ENCODE results near the gene S100A13.
"Not testable (repeated sequence)": the region's sequence is repeated elsewhere in the genome, so short reads cannot be mapped to it uniquely, and the experiment has no call there.

Gene S100A13

GRCh38 chr1:153583514-153583913, 43.8 kb downstream of the S100A13 start:
- not testable (repeated sequence) for H3K4me3 Mint-ChIP-seq; ATAC-seq; DNase-seq (ENCODE audit: low spot score in 2 of 2); H3K4me1 Mint-ChIP-seq; H3K9me3 Mint-ChIP-seq; H3K36me3 Mint-ChIP-seq; H3K27ac Mint-ChIP-seq

GRCh38 chr1:153582836-153583235, 44.5 kb downstream of the S100A13 start:
- not testable (repeated sequence) for H3K4me1 Mint-ChIP-seq; H3K36me3 Mint-ChIP-seq; H3K27ac Mint-ChIP-seq; DNase-seq (ENCODE audit: low spot score in 2 of 2); H3K4me3 Mint-ChIP-seq; ATAC-seq; H3K9me3 Mint-ChIP-seq

- Mint-ChIP-seq H3K27ac (no peak overlapping the region), H3K4me3 (no peak overlapping the region), H3K36me3 (no peaks in the 10 kb centered on the region)
Measured at GRCh38 chr1:153578936-153579335, 48.4 kb downstream of the S100A13 start.

DNA sequence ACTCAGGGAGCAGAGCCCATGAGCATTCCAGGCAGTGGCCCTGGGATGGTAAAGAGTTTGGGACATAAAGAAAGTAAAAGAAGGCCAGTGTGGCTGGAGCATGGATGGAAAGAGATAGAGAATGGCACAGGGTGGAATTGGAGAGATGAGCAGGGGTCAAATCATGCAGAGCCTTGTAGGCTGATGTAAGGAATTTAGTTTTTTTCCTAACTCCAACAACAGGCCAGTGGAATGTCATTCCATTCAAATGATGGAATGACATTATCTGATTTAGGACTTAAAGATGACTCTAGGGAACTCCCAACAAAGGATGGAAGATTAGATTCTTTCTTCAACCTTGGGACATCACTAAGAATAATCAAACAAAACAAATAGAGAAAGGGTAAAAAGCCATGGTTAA, 48.8 kb downstream of the S100A13 start:
- Mint-ChIP-seq H3K27ac (no peak overlapping the region), H3K36me3 (no peaks in the 10 kb centered on the region)
- DNase-seq (ENCODE audit: low spot score in 2 of 2) = no peak

More at GRCh38 chr1:153578936-153579335, 48.4 kb downstream of the S100A13 start:
- Mint-ChIP-seq H3K9me3 (no peaks in the 10 kb centered on the region), H3K4me1 (peaks cover 10% of the 10 kb centered on the region)
- DNase-seq (ENCODE audit: low spot score in 2 of 2) (no peak), ATAC-seq (no peak)

DNA sequence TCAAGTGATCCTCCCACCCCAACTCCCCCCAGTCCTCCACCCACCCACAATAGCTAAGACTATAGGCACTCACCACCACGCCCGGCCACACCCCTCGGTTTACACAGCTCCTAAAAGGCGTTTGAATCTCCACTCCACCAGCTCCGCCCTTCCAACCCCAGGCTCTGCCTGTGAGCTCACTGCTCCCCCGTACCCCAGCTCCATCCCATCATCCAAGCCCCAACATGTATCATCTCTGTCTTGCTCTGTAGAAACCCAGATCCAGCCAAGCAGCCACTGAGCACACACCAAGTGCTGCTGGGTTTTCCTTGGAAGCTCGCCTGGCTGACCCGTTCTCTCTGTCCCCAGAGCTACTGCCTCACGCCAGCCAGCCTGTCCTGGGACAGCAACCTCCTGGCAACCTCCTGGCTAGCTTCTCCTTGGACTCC, 49.7 kb downstream of the S100A13 start:
- peak overlapping the region; percentile 12 for H3K27ac Mint-ChIP-seq
- DNase-seq (ENCODE audit: low spot score in 2 of 2) (no peak), ATAC-seq (no peak)
- H3K4me1 Mint-ChIP-seq = peaks cover 16% of the 10 kb centered on the region
- H3K36me3 Mint-ChIP-seq = no peaks in the 10 kb centered on the region
- no peak overlapping the region for H3K4me3 Mint-ChIP-seq
- H3K9me3 Mint-ChIP-seq = no peaks in the 10 kb centered on the region

More for the DNA sequence above, 48.8 kb downstream of the S100A13 start:
- Mint-ChIP-seq H3K9me3 (no peaks in the 10 kb centered on the region), H3K4me1 (peaks cover 10% of the 10 kb centered on the region), H3K4me3 (no peak overlapping the region)
- ATAC-seq = no peak

- ATAC-seq (no peak), DNase-seq (ENCODE audit: low spot score in 2 of 2) (no peak)
- Mint-ChIP-seq H3K27ac (no peak overlapping the region), H3K36me3 (no peaks in the 10 kb centered on the region), H3K9me3 (no peaks in the 10 kb centered on the region), H3K4me1 (peaks cover 21% of the 10 kb centered on the region), H3K4me3 (no peak overlapping the region)
Measured at GRCh38 chr1:153577138-153577537, 50.2 kb downstream of the S100A13 start.

DNA sequence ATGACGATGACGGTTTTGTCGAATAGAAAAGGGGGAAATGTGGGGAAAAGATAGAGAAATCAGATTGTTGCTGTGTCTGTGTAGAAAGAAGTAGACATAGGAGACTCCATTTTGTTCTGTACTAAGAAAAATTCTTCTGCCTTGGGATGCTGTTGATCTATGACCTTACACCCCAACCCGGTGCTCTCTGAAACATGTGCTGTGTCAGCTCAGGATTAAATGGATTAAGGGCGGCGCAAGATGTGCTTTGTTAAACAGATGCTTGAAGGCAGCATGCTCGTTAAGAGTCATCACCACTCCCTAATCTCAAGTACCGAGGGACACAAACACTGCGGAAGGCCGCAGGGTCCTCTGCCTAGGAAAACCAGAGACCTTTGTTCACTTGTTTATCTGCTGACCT, 51.8 kb downstream of the S100A13 start:
- not testable (repeated sequence) for DNase-seq (ENCODE audit: low spot score in 2 of 2); H3K36me3 Mint-ChIP-seq; H3K27ac Mint-ChIP-seq; ATAC-seq; H3K4me3 Mint-ChIP-seq; H3K9me3 Mint-ChIP-seq
- H3K4me1 Mint-ChIP-seq = peaks cover 29% of the 10 kb centered on the region

DNA sequence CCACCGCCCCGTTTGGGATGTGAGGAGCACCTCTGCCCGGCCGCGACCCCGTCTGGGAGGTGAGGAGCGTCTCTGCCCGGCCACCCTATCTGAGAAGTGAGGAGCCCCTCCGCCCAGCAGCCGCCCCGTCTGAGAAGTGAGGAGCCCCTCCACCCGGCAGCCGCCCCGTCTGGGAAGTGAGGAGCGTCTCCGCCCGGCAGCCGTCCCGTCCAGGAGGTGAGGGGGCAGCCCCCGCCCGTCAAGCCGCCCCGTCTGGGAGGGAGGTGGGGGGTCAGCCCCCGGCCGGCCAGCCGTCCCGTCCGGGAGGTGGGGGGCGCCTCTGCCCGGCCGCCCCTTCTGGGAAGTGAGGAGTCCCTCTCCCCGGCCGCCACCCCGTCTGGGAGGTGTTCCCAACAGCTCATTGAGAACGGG, 52.2 kb downstream of the S100A13 start:
- ATAC-seq; H3K27ac Mint-ChIP-seq; H3K36me3 Mint-ChIP-seq; DNase-seq (ENCODE audit: low spot score in 2 of 2); H3K9me3 Mint-ChIP-seq; H3K4me3 Mint-ChIP-seq: not testable (repeated sequence)
- peaks cover 29% of the 10 kb centered on the region for H3K4me1 Mint-ChIP-seq

DNA sequence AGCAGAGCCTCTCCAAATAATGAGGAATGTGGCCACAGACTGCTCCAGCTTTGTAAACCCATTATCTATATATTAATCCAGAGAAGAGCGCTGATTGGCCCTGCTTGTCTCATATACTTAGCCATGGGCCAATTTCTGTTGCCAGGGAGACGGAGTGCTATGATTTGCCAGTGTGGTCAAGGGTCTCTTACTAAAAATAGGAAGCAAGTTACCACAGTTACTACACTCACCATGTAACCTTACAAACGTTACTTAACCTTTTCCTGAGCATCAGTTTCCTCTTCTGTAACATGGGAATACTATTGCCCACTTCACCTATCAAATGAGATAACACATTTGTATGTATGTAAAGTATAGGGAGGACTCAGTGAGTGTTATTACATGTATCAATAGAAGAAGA, 54.0 kb downstream of the S100A13 start:
- peak overlapping the region; percentile 21 for H3K4me3 Mint-ChIP-seq
- H3K27ac Mint-ChIP-seq = peak overlapping the region; percentile 32

DNA sequence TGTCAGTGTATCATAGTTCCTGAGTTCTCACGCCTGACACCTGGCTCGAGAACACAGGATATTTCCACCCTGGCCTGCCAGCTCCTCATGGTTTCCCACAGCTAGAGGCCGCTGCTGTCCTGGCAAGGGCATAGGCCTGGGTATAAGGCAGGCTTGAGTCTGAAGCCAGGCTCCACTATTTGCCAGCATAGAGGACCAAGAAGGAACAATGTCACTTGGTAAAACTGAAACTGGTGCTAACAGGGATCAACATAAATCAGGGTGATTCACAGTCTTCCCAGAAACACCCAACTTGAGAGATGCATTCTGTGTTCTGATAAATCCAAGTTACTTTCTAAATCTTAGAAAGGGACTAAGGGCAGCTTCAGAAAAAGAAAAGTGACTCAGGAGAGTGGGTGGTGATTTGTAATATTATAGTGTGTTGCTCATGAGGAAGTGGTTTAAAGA, 54.7 kb downstream of the S100A13 start:
- H3K9me3 Mint-ChIP-seq = no peaks in the 10 kb centered on the region
- H3K27ac Mint-ChIP-seq = peak overlapping the region; percentile 32
- ATAC-seq (peak; percentile 91), DNase-seq (ENCODE audit: low spot score in 2 of 2) (peak; percentile 25 to 75)
- H3K36me3 Mint-ChIP-seq = no peaks in the 10 kb centered on the region
- peaks cover 51% of the 10 kb centered on the region for H3K4me1 Mint-ChIP-seq
- peak overlapping the region; percentile 14 for H3K4me3 Mint-ChIP-seq

More for the DNA sequence above, 54.0 kb downstream of the S100A13 start:
- H3K4me1 Mint-ChIP-seq = peaks cover 45% of the 10 kb centered on the region
- no peaks in the 10 kb centered on the region for H3K36me3 Mint-ChIP-seq
- H3K9me3 Mint-ChIP-seq = no peaks in the 10 kb centered on the region
- ATAC-seq (no peak), DNase-seq (ENCODE audit: low spot score in 2 of 2) (no peak)

- no peak for DNase-seq (ENCODE audit: low spot score in 2 of 2)
- H3K4me1 Mint-ChIP-seq = peaks cover 51% of the 10 kb centered on the region
- H3K4me3 Mint-ChIP-seq = peak overlapping the region; percentile 14
- ATAC-seq = no peak
- peak overlapping the region; percentile 23 for H3K27ac Mint-ChIP-seq
- H3K36me3 Mint-ChIP-seq = no peaks in the 10 kb centered on the region
- no peaks in the 10 kb centered on the region for H3K9me3 Mint-ChIP-seq
Measured at GRCh38 chr1:153571706-153572105, 55.6 kb downstream of the S100A13 start.

- Mint-ChIP-seq H3K27ac (no peak overlapping the region), H3K9me3 (no peaks in the 10 kb centered on the region), H3K4me3 (no peak overlapping the region), H3K4me1 (peaks cover 60% of the 10 kb centered on the region), H3K36me3 (peaks cover 2% of the 10 kb centered on the region)
- DNase-seq (ENCODE audit: low spot score in 2 of 2) (no peak), ATAC-seq (no peak)
Measured at GRCh38 chr1:153570874-153571273, 56.4 kb downstream of the S100A13 start.

DNA sequence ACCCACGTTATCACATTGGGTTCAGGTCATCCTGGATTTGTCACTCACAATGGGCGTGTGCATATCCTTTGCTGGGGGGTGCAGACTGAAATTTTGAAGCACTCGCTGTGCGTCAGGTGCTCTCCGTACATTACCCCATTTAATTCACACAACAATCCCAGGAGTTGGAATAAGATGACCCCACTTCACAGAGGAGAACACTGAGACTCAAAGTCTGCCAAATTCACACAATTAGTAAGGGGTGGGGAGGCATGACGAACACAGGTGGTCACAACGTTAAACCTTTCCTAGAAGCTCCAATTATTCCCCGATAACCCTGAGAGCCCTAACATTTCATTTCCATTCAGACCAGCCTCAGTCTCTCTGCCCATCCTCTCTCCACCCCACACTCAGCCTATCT, 57.8 kb downstream of the S100A13 start:
- H3K4me3 Mint-ChIP-seq = no peak overlapping the region

More for the DNA sequence above, 57.8 kb downstream of the S100A13 start:
- no peaks in the 10 kb centered on the region for H3K9me3 Mint-ChIP-seq
- no peak for ATAC-seq
- H3K4me1 Mint-ChIP-seq = peaks cover 69% of the 10 kb centered on the region
- peaks cover 6% of the 10 kb centered on the region for H3K36me3 Mint-ChIP-seq
- H3K27ac Mint-ChIP-seq = no peak overlapping the region
- DNase-seq (ENCODE audit: low spot score in 2 of 2) = no peak
